Fibroblast of mammary gland (primary cell): ENCODE results near the gene RAB3IL1.

Source experiments
- DNase-seq: peaks from one replicate; pipeline ENCODE4 v3.0.0-alpha.2; 2010; ENCODE audit warnings: low read depth
- H3K4me3 ChIP-seq: 2 replicates; pipeline ENCODE4 v1.5.1; 2011; ENCODE audit warnings: low read depth, mild to moderate bottlenecking, low read length, moderate library complexity; ENCODE audit not compliant: control insufficient read depth
- TF ChIP-seq, protein P1 (sequence below): conservative IDR thresholded peaks from 2 replicates; pipeline ENCODE4 v1.5.1; 2011; ENCODE audit warnings: low read depth, low read length, inconsistent platforms; ENCODE audit not compliant: control insufficient read depth, insufficient read depth

Gene RAB3IL1

DNA sequence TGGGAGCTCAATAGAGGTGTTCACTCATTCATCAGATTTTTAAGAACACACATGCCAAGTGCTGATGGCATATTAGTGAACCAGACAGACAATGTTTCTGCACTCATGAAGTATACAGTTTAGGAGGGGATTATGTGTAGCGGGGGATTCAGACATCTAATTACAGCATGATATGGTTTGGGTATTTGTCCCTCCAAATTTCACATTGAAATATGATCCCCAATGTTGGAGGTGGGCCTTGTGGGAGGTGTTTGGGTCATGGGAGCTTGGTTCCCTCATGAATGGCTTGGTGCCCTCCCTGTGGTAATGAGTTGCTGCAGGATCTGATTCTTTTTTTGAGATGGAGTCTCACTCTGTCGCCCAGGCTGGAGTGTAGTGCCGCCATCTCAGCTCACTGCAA, 8.9 kb upstream of the RAB3IL1 start:
- no peak for DNase-seq
- H3K4me3 ChIP-seq = no peak overlapping the region
- TF ChIP-seq, protein P1, sequence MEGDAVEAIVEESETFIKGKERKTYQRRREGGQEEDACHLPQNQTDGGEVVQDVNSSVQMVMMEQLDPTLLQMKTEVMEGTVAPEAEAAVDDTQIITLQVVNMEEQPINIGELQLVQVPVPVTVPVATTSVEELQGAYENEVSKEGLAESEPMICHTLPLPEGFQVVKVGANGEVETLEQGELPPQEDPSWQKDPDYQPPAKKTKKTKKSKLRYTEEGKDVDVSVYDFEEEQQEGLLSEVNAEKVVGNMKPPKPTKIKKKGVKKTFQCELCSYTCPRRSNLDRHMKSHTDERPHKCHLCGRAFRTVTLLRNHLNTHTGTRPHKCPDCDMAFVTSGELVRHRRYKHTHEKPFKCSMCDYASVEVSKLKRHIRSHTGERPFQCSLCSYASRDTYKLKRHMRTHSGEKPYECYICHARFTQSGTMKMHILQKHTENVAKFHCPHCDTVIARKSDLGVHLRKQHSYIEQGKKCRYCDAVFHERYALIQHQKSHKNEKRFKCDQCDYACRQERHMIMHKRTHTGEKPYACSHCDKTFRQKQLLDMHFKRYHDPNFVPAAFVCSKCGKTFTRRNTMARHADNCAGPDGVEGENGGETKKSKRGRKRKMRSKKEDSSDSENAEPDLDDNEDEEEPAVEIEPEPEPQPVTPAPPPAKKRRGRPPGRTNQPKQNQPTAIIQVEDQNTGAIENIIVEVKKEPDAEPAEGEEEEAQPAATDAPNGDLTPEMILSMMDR = no peak

DNA sequence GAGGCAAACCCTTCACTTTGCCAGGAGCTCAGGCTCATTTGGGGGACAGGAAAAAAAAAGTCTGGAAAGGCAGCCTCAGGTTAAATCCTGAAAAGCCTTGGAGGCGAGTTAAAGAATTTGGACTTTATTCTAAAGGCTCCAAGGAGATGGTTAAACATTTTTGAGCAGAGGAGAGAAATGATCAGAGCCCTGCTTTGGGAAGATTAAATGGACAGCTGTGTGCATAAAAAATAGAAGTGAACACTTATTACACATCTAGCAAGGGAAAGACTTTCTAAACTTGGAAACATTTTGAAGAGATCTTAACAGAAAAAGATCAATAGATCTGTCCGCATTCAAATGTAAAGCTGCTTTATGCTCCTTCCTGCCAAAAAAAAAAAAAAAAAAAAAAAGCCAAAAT, 8.4 kb upstream of the RAB3IL1 start:
- TF ChIP-seq, protein P1 = no peak
- H3K4me3 ChIP-seq = no peak overlapping the region
- no peak for DNase-seq

DNA sequence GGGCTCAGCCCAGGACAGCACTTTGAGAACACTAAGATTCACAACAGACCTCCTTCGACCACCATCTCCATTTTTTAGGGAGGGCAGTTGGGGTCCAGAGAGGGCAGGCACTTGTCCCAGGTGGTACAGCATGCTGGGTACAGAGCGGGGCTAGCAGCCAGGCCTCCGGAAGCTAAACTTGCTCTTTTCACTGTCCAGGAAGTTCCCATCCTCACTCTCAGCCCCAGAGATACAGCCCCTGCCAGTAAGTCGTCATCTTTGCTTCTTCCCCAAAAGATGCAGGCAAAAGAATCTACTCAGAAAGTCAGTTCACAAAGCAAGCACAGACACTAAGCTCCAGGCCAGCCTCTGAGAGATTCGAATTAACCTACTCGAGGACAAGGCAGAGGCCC, 6.7 kb upstream of the RAB3IL1 start:
- H3K4me3 ChIP-seq = no peak overlapping the region
- TF ChIP-seq, protein P1 = no peak
- DNase-seq = no peak

DNA sequence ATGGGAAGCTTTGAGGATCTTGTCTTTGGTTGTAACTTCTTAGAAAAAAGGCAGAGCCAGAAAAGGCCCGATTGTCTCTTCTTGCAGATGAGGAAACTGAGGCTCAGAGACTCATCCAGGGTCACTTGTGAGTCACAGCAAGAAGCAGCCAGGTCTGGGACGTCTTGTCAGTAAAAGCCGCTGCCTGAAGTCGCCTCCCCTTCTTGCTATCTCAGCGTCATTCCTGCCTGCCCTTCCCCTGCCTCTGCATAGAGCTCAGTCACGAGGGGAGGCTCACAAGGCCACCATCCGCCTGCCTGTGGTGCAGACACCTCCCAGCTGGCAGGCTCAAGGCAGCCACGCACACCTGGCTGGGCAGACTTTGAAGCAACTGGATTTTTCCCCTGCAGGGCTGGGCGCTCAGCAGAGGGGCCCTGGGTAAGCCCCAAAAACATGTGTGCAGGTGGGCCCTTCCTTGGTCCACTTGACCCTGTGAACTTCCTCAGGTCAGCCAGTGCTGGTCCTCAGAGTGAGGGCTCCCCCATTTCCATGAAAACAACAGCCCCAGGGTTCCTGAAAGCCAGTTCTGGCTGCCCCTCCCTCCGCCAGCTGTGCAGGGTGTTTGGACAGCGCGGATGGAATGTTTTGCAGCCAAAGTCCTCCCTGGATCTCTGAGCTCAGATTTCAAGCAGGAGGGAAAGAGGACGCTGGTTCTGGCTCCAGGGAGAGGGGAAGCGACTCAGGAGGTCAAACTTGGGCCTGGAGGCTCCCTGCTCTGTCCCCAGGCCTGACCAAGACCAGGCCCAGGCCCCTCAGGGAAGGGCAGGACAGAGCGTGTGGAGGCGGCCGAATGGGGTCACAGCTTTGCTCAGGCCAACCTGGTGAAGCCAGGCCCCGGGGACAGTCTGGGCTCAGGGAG, 6.0 kb upstream of the RAB3IL1 start:
- peak; percentile 81 for DNase-seq
- TF ChIP-seq, protein P1 = no peak
- H3K4me3 ChIP-seq = no peak overlapping the region

DNA sequence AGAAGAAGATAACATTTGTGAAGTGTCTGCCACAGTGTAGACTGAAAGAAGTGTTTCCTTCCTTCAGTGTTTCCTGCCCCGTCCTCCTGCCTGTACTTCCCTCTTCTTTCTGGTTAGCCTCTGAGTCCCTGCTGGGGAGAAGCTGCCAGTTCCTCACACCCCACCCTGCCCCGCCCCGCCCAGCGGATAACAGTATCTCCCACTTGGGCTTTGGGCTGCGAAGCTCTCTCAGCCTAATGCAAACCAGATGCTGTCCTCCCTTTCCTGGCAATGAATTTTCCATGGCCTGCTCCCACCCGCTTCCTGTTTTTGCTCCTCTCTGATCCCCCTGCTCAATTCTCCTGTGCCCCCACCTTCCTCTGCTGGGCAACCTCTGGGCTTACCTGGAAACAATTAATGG, 5.2 kb upstream of the RAB3IL1 start:
- no peak overlapping the region for H3K4me3 ChIP-seq
- DNase-seq = peak; percentile 91
- TF ChIP-seq, protein P1 = no peak

DNA sequence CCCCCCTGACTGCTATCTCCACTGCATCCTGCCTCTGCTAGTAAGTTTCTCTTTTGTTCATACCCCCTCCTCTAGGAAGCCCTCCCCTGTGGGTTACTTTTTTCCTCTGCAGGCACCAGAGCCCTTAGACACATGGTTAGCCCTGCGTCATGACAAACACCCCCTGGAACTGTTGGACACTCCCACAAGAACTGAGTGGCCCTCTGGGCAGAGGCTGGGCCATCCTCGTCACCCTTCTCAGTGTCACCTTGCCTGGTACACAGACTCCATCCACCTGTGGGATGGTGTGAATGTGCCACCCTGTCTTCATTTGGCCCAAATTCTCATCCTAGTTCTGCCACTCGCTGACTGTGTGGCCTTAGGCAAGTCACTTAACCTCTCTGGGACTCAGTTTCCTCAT, 4.1 kb upstream of the RAB3IL1 start:
- TF ChIP-seq, protein P1 = no peak
- H3K4me3 ChIP-seq = no peak overlapping the region
- DNase-seq = no peak
